ENCODE measurements around the gene SEL1L3.

The SEL1L3 gene

DNA sequence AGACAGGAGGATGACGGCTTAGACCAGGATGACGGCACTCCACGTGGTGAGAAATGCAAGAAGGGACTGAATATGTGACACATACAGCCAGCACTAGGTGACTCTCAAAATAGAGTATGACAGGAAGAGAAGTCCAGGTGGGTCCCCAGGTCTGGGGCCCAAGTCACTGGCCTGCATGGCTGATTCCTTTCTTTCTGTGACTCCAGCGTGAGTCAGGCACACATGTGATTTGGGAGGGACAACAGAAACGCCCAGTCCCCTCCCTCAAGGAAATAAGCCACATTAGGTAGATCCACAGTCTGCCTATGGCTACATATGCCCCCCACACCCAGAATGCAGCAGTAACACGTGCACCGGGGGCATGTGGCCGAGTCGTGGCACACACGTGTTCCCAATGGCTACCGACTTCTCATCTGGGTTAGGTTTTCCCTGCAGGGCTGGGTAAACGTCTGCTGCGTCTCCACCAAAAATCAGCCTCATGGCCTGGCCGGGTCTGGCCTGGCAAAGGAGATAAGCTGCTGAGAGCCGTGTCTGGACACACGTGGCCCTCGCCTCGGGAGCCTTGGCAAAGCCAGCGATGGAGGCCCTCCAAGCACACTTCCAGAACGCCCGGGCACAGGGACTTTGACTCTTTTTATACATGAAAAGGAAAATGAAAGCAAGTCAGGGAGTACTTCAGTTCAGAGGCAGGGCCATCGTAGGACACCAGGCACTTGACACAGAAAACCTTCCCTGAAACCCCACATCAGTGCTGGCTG, 19.3 kb downstream of the SEL1L3 start:
- TF ChIP-seq, protein P1, sequence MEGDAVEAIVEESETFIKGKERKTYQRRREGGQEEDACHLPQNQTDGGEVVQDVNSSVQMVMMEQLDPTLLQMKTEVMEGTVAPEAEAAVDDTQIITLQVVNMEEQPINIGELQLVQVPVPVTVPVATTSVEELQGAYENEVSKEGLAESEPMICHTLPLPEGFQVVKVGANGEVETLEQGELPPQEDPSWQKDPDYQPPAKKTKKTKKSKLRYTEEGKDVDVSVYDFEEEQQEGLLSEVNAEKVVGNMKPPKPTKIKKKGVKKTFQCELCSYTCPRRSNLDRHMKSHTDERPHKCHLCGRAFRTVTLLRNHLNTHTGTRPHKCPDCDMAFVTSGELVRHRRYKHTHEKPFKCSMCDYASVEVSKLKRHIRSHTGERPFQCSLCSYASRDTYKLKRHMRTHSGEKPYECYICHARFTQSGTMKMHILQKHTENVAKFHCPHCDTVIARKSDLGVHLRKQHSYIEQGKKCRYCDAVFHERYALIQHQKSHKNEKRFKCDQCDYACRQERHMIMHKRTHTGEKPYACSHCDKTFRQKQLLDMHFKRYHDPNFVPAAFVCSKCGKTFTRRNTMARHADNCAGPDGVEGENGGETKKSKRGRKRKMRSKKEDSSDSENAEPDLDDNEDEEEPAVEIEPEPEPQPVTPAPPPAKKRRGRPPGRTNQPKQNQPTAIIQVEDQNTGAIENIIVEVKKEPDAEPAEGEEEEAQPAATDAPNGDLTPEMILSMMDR (IDR thresholded peaks at IDR 0.05) = no peak

DNA sequence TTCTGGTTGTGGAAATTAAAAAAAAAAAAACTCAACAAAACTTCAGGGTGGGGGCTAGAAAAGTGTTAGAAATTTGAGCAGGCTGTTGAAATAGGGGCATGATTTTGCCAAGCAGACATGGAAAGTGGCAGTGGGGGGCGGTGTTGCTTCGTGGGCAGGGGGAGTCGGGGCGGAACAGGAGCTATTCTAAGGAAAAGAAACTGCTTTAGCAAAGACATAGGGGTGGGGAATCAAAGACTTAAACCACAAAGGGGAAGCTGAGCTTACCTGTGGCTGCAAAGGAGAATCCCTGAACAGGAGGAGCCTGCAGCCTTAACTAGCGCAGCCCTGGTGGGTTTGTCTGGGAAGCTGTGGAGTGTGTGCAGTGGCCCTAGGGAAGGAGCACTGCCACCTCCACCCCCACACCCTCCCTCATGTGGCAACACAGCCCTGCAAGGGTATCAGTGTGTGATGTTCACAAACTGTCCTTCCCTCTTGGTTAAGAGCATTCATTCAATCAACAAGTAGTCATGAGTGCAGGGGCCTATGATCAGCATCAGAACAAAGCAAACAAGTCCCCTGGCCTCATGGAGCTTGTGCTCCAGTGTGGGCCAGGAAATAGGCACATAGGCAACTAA, 20.5 kb downstream of the SEL1L3 start:
- TF ChIP-seq, protein P1 (IDR thresholded peaks at IDR 0.05) = no peak

DNA sequence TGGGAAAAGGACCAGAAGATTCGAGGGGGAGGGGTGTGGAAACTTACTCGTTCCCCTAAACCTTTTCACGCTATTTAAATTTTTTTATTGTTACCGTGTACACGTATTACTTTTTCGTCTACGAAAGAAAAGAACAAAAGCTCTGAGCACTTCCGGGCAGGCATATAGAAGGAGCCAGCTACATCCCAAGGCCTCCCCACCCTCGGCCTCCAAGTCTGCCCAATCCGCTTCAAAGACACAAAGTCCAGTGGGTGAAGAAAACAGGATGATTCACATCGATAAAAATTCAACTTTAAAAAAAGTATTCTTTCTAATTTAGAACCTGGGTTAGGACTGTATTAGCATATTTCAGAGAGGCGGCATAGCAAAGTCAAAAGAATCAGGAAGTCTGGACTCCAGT, 23.1 kb downstream of the SEL1L3 start:
- TF ChIP-seq, protein P1 (IDR thresholded peaks at IDR 0.05) = no peak

- TF ChIP-seq, protein P1 (IDR thresholded peaks at IDR 0.05) = no peak
These were observed 23.6 kb downstream of the SEL1L3 start for GRCh38 chr4:25839233-25839632.

GRCh38 chr4:25838526-25838925, 24.3 kb downstream of the SEL1L3 start:
- TF ChIP-seq, protein P1 (IDR thresholded peaks at IDR 0.05) = no peak

GRCh38 chr4:25837107-25837506, 25.7 kb downstream of the SEL1L3 start:
- TF ChIP-seq, protein P1 (IDR thresholded peaks at IDR 0.05) = no peak

- TF ChIP-seq, protein P1 (IDR thresholded peaks at IDR 0.05) = no peak
These were observed 27.4 kb downstream of the SEL1L3 start for GRCh38 chr4:25835384-25835783.
